Astrocyte of the hippocampus (primary cell): Measurements from ENCODE around the gene NUB1.

ENCODE experiments used
- DNase-seq: peaks from one replicate; pipeline ENCODE4 v3.0.0; 2011; ENCODE audit warnings: low read depth, low spot score

Gene NUB1

DNA sequence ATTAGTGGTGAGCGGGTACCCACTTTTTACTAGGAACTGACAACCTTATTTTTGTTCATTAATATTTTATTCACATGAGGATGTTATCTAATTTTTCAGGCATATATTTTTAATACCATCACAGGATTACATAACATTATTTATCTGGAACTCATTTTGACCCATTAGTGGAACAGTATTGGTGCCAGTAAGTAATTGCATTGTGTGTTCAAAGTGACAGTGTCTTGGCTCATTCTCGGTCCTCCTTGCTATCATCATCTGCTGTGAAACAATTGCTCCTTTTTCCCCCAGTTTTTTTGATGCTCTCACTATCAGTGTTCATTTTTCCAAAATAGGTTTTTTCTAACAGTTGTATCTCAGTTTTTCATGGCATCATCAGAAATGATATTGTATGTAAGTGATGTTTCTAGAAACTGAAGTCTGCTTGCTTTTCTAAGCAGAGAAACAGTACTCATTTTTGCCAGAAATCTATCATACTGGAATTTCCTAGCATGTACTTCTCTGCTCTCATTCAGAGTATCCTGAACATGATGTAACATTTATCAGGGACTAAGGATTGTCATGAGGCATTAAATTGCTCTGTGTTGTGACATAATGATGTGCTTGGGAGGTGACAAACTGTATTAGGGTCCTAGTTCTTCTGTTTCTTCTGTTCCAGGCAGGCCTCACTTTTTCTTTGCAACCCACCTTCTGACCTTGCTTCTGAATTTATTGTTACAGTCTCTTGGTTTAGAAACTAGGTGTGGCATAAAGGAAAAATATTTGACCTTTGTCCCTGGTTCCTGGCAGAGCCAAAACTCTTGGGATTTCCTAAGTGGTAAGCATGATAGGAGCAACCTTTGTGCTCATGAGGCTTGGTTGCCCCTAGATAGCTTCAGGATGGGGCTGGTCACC, 4.2 kb downstream of the NUB1 start:
- DNase-seq = no peak

DNA sequence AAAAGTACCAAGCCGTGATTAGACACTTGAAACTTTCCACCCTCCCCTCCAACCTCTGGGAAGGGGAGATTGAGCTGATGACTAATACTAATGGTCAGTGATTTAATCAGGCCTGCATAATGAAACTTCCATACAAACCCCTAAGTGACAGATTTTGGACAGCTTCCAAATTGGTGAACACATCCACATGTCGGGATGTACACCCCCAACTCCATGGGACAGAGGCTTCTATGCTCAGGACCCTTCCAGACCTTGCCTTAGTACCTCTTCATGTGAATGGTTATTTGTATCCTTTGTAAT, 4.8 kb downstream of the NUB1 start:
- peak; percentile 39 for DNase-seq

DNA sequence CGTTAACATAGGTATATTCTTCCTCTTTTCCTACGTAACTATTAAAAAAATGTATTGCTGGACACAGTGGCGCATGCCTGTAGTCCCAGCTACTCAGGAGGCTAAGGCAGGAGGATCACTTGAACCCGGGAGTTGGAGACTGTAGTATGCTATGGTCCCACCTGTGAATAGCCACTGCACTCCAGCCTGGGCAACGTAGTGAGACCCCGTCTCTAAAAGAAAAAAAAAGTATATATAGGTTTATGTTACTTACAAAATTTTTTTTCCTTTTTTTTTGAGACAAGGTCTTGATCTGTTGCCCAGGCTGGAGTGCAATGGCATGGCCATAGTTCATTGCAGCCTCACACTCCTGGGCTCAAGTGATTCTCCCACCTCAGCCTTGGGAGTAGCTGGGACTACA, 5.6 kb downstream of the NUB1 start:
- no peak for DNase-seq

GRCh38 chr7:151348970-151349369, 7.4 kb downstream of the NUB1 start:
- DNase-seq = no peak

DNA sequence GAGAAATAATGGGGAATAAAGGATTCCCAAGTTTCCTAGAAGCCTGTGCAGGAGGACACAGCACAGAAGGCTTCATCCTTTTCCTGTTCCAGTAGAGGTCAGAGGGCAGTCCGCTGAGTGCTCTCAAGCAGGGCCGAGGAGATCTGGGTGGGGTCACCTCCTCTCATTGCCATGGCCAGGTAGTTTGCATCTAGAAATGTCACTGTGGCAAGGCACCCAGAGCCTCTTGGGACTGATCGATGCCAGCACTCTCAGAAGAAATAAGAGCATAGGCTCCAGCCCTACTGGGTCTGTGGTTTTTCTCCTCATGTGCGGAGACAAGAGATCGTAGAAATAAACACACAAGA, 7.9 kb downstream of the NUB1 start:
- no peak for DNase-seq

DNA sequence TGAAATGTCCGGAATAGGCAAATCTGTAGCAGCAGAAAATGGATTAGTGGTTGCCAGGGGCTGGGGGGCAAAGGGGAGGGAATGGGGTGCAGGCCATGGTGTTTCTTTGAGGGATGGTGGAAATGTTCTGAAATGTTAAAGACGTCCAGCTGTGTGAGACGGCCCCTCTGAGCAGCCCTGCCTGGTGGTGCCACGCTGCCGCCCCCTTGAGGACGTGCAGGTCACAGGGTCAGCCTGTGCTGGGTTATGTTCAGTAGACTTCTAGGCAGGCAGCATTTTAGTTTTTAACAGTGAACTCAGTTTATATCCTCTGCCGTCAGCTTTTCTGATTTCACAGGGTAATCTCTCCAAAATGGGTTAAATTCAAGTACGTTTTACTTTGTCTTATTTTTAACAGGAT, 9.4 kb downstream of the NUB1 start:
- no peak for DNase-seq

- DNase-seq = no peak
Measured at GRCh38 chr7:151351967-151352366, 10.4 kb downstream of the NUB1 start.

GRCh38 chr7:151352512-151352911, 10.9 kb downstream of the NUB1 start:
- no peak for DNase-seq

- DNase-seq = no peak
Measured at GRCh38 chr7:151361193-151361959, 19.8 kb downstream of the NUB1 start.

DNA sequence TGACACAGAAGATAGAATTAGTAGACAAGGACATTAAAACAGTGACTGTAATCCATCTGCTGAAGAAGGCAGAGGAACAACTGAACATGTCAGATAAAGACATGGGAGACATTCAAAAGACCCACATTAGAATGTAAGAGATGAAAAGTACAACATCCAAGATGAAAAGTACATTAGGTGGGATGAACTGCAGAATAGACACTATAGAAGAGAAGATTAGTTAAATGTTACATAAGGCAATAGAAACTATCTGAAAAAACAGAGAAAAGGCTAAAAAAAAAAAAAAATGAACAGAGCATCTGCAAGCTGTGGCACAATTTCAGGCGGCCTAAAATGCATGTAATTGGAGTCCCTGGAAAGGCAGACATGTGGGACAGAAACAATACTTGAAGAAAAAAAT, 21.6 kb downstream of the NUB1 start:
- DNase-seq = no peak

GRCh38 chr7:151366166-151366879, 24.7 kb downstream of the NUB1 start:
- DNase-seq = no peak

DNA sequence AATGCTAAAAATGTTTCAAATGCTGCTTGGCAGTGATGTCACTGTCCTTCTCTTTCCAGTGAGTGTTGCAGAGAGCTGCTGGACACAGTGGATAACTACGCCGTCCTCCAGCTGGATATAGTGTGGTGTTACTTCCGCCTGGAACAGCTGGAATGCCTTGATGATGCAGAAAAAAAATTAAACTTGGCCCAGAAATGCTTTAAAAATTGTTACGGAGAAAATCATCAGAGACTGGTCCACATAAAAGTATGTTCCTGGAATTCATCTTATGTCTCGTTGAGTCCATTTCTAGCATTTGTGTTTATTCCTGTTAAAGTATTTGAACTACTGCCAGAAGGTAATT, 25.2 kb downstream of the NUB1 start:
- peak; percentile 61 for DNase-seq

GRCh38 chr7:151367284-151367683, 25.7 kb downstream of the NUB1 start:
- peak; percentile 49 for DNase-seq

DNA sequence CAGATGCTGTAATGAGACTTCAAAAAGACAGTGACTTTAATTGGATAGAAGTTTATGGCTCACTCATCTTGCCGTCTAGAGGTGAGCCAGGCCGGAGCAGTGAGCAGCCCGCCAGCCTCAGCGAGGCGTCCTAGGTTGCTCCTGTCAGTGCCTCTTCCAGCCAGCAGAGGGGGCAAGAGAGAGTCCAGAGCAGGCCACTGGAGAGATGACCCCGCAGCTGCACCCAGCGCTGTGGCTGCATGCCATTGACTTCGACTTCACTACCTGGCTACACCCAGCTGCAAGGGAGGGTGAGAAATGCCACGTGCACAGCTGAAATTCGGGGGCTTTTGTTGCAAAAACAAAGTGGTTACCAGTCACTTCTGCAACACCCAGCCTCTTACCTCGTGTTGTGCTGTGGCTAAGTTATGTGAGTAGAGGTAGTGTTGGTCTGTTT, 26.5 kb downstream of the NUB1 start:
- peak; percentile 92 for DNase-seq

DNA sequence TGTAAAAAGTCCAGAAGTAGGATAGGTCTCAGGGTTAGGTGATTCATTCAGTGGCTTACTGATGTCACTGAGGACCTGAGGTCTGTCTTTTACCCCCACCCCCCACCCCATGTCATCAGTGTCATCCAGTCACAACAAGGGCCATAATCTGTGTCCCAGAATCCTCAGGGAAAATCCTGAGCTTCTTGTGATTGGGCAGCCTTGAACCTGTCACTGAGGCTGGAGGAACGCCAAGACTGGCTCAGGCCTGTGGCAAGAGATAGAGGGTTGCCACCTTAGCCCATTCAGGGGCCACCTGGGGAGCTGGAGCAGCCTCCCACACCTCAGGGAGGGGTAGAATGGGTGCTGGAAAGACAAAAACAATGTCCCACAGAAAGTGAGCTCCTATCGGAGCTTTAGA, 29.7 kb downstream of the NUB1 start:
- DNase-seq = no peak

DNA sequence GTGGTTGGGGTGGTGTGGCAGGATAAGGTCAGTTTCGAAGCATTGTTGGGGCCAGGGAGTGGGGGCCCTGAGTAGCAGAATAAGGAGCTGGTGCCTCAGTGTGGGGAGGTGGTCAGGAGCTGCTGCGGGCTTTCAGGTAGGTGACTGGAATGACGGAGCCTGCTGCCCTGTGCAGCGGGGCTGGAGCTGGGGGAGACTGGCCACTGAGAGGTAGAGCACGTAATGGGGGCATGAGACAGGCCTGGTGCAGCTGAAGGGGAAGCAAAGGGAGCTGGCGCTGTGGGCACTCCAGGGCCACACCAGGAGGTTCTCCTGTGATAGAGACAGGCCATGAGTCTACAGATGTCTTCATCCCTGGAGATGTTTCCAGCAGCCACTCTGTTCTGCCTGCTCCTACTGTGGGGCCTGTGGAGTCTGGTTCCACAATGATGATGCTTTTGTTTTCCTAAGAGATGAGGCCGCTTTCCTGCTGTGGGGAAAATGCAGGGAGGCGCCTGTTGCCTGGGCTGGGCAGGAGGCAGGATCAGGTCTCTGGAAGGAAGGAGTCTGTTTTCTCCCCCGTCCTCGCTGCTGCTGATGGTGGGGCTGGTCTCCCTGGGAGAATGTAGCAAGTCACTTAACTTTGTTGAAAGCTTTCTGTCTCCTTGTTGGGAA, 31.1 kb downstream of the NUB1 start:
- DNase-seq = no peak

DNA sequence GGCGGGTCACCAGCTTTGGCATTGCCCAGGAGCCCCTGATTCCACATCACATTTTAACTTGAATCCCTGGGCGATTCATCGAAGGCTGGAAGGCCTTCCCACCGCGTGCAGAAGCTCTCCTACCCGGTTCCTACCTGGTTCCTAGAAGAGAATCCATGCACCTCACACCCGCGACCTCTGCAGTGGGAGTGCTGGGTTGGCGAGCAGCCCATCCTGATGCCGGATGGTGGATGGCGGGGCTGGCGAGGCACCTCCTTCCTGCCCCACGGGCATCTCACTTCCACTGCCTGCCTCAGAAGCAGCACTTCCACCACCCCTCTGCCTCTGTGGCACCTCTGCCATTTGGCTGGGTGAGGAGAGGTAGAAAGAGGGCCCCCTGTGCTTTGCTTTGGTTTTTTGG, 32.0 kb downstream of the NUB1 start:
- DNase-seq = no peak

- DNase-seq = no peak
Measured at GRCh38 chr7:151374139-151374538, 32.5 kb downstream of the NUB1 start.

- DNase-seq = no peak
Measured at GRCh38 chr7:151374726-151375125, 33.1 kb downstream of the NUB1 start.

GRCh38 chr7:151375530-151376217, 34.1 kb downstream of the NUB1 start:
- DNase-seq = no peak

GRCh38 chr7:151376218-151376902, 34.7 kb downstream of the NUB1 start:
- DNase-seq = no peak
